Measurements from ENCODE around the gene CEACAM18. TPM values are rescaled to one million over a fixed set of nuclear protein-coding genes. Genes with fewer than 3 reads are reported as not detected.
A peak's percentile ranks its signal among the peaks of the same experiment; 100 is the strongest.

CEACAM18 gene
- total RNA-seq, 2 experiments from 2014 or later: not detected

GRCh38 chr19:51501594-51502263, 23.4 kb downstream of the CEACAM18 start, which contains the start of gene SIGLEC12:
Gene SIGLEC12 (minus strand): TSS chr19:51501800. CDS start chr19:51501733, 67 bp downstream.
- Mint-ChIP-seq H3K36me3 (no peaks in the 10 kb centered on the region), H3K27ac (peak within 1 kb of the TSS; percentile 6), H3K4me3 (no peak within 1 kb of the TSS), H3K9me3 (peaks cover 5% of the 10 kb centered on the region), H3K4me1 (ENCODE audit: low read depth) (peaks cover 11% of the 10 kb centered on the region), H3K27me3 (peaks cover 4% of the 10 kb centered on the region)
- CTCF ChIA-PET: no interaction called here
- DNase-seq: peak; percentile 53
- POLR2A ChIA-PET: no interaction called here
- intact Hi-C loops (cut with micrococcal nuclease): no loop called here

DNA sequence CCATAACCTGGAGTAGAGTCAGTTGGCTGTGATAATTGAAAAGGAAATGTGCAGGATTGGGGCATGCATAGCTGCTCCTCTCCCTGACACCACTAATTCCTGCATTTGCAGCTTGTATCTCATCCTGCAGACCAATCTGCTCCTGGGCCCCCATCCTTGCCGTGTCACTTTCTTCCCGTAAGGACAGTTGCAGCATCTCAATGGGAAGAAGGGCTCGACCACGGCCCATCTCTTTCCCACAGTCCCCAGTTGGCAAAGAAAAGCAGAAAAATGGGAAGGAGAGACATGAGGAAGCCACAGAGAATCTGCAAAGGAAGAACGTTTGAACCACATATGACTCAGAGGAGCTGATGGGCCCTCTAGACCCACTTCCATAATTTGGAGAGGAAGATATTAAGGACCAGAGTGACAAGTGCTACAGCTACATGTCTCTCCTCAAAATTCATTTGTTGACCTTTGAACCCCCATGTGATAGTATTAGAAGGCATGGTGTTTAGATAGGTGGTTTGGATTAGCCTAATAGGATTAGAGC, 25.0 kb downstream of the CEACAM18 start:
- intact Hi-C loops (cut with micrococcal nuclease): no loop called here
- DNase-seq: no peak
- Mint-ChIP-seq H3K4me1 (ENCODE audit: low read depth) (peaks cover 11% of the 10 kb centered on the region), H3K36me3 (no peaks in the 10 kb centered on the region), H3K27ac (no peak overlapping the region), H3K4me3 (no peak overlapping the region), H3K27me3 (peaks cover 4% of the 10 kb centered on the region), H3K9me3 (peaks cover 5% of the 10 kb centered on the region)
- ChIA-PET POLR2A (interaction anchor here (0.7 kb wide), 1 partner anchor 14 kb away, joined by 3 read pairs; no protein-coding TSS in a partner anchor), CTCF (interaction anchor here (1.0 kb wide), 1 partner anchor 10 kb away, joined by 4 read pairs; no protein-coding TSS in a partner anchor)

GRCh38 chr19:51503896-51504295, 25.6 kb downstream of the CEACAM18 start:
- intact Hi-C loops (cut with micrococcal nuclease): no loop called here
- no peak overlapping the region for H3K4me3 Mint-ChIP-seq
- no peaks in the 10 kb centered on the region for H3K36me3 Mint-ChIP-seq
- peaks cover under 1% of the 10 kb centered on the region for H3K27me3 Mint-ChIP-seq
- ChIA-PET POLR2A (no interaction called here), CTCF (interaction anchor here (1.0 kb wide), 2 partner anchors 31 to 105 kb away, joined by 3 to 5 read pairs; no protein-coding TSS in a partner anchor)
- no peak overlapping the region for H3K27ac Mint-ChIP-seq
- peaks cover 5% of the 10 kb centered on the region for H3K9me3 Mint-ChIP-seq
- peaks cover 11% of the 10 kb centered on the region for H3K4me1 Mint-ChIP-seq (ENCODE audit: low read depth)
- no peak for DNase-seq

DNA sequence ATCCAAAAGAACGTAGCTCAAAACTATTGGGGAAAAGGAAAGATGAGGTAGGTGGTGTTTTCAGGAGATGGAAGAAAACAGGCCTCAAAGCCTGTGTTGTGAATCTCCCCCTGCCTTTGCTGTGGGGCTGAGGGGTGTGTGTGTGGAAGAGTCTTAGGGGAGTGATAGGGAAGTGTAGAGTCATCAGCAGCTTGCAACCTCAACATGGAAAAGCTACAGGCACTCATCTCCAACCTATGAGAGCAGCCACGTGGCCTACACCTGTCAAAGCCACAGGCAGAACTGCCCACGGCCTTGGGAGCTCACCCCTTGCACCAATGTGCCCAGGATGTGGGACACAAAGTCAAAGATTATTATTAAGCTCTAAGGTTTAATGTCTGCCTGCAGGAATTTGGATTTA, 27.6 kb downstream of the CEACAM18 start:
- H3K27me3 Mint-ChIP-seq: peaks cover 4% of the 10 kb centered on the region
- ChIA-PET POLR2A (no interaction called here), CTCF (interaction anchor here (0.7 to 3.2 kb wide), 3 partner anchors 10 to 134 kb away, joined by 3 to 16 read pairs (median 8); no protein-coding TSS in a partner anchor)
- no peaks in the 10 kb centered on the region for H3K36me3 Mint-ChIP-seq
- H3K4me1 Mint-ChIP-seq (ENCODE audit: low read depth): peaks cover 13% of the 10 kb centered on the region
- no peak for DNase-seq
- H3K9me3 Mint-ChIP-seq: peaks cover 5% of the 10 kb centered on the region
- no peak overlapping the region for H3K27ac Mint-ChIP-seq
- intact Hi-C loops (cut with micrococcal nuclease): no loop called here
- H3K4me3 Mint-ChIP-seq: no peak overlapping the region

- DNase-seq: no peak
- CTCF ChIA-PET: interaction anchor here (0.9 to 3.2 kb wide), 2 partner anchors 28 to 34 kb away, joined by 3 to 16 read pairs; no protein-coding TSS in a partner anchor
- POLR2A ChIA-PET: no interaction called here
- Mint-ChIP-seq H3K36me3 (no peaks in the 10 kb centered on the region), H3K27me3 (peaks cover 10% of the 10 kb centered on the region), H3K4me1 (ENCODE audit: low read depth) (peaks cover 8% of the 10 kb centered on the region), H3K27ac (no peak overlapping the region), H3K4me3 (no peak overlapping the region), H3K9me3 (peaks cover 5% of the 10 kb centered on the region)
- intact Hi-C loops (cut with micrococcal nuclease): no loop called here
Measured at GRCh38 chr19:51507192-51507591, 28.9 kb downstream of the CEACAM18 start.

DNA sequence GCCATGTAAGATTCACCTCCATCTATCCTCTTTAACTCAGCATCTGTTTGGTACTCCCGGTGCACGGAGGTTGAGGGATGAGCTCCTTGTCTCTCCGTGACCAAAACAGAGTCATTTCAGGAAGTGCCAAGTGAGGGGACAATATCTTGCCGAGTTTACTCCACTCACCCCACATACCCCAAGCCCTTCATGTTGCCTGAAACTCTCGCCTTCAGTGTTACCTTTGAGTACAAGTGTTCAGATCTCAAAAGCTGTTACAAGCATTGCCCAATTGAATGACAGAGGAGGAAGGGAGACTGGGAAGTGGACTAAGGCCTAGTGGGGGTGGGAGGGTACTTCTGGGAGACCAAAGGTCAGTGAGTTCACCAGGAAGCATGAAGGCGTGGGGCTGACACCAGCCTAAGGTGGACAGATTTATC, 29.3 kb downstream of the CEACAM18 start:
- CTCF ChIA-PET: interaction anchor here (0.9 to 3.2 kb wide), 2 partner anchors 28 to 34 kb away, joined by 3 to 16 read pairs; no protein-coding TSS in a partner anchor
- intact Hi-C loops (cut with micrococcal nuclease): no loop called here
- Mint-ChIP-seq H3K36me3 (no peaks in the 10 kb centered on the region), H3K4me1 (ENCODE audit: low read depth) (peaks cover 8% of the 10 kb centered on the region), H3K4me3 (no peak overlapping the region), H3K27me3 (peaks cover 11% of the 10 kb centered on the region), H3K9me3 (peaks cover 5% of the 10 kb centered on the region), H3K27ac (no peak overlapping the region)
- POLR2A ChIA-PET: no interaction called here
- no peak for DNase-seq

GRCh38 chr19:51508059-51508733, 29.9 kb downstream of the CEACAM18 start:
- H3K9me3 Mint-ChIP-seq: peaks cover 5% of the 10 kb centered on the region
- H3K27me3 Mint-ChIP-seq: peaks cover 14% of the 10 kb centered on the region
- ChIA-PET POLR2A (no interaction called here), CTCF (interaction anchor here (0.9 to 3.2 kb wide), 2 partner anchors 29 to 35 kb away, joined by 3 to 16 read pairs; no protein-coding TSS in a partner anchor)
- no peak overlapping the region for H3K4me3 Mint-ChIP-seq
- DNase-seq: no peak
- no peak overlapping the region for H3K27ac Mint-ChIP-seq
- intact Hi-C loops (cut with micrococcal nuclease): no loop called here
- H3K36me3 Mint-ChIP-seq: no peaks in the 10 kb centered on the region
- peaks cover 8% of the 10 kb centered on the region for H3K4me1 Mint-ChIP-seq (ENCODE audit: low read depth)

DNA sequence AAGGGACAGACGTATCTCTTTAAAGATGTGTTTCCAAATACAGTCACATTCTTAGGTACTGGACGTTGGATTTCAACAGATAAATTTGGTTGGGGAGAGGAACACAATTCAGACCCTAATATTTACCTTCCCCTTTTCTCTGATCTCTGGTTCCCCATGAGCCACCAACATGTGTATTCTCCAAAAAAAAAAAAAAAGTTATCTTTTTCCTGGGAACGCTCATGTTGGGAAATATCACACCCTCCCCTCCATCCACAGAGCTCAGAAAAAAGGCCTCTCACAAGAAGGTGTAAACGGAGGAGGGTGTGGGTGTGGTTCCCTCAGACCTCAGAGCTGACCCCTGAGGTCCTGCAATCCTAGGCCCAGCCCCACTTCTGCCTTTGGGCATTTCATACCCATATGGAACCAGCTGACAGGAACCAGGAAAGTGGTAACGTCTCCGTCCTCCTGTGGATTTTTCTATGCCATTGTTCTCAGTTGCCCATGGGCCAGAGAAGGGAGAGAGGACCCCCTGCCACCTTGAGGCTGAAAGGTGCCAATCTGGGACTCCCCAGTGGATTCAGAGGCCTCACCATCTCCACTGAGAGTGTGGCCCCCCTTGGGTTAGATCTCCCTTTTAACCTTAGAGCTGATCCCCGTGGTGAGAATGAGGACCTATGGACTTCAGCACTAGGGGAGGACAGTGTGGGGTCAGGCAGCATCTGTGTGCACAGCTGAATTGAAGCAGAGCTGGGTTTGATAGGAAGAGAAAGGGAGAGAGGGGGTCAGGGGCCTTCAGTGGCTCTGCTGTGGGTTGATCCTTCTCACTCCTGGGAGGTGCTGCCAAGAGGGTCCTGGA, 31.7 kb downstream of the CEACAM18 start:
- Mint-ChIP-seq H3K27ac (no peak overlapping the region), H3K9me3 (no peaks in the 10 kb centered on the region), H3K4me3 (no peak overlapping the region), H3K27me3 (peaks cover 17% of the 10 kb centered on the region), H3K36me3 (no peaks in the 10 kb centered on the region), H3K4me1 (ENCODE audit: low read depth) (peaks cover 11% of the 10 kb centered on the region)
- intact Hi-C loops (cut with micrococcal nuclease): loop anchor here (10.0 kb wide), 1 partner anchor 145 kb away; no protein-coding TSS in a partner anchor
- DNase-seq: no peak
- ChIA-PET CTCF (interaction anchor here (0.6 to 1.2 kb wide), 3 partner anchors 86 to 127 kb away, joined by 3 to 5 read pairs (median 3); no protein-coding TSS in a partner anchor), POLR2A (interaction anchor here (0.5 kb wide), 1 partner anchor 21 kb away, joined by 3 read pairs; no protein-coding TSS in a partner anchor)

- intact Hi-C loops (cut with micrococcal nuclease): loop anchor here (10.0 kb wide), 1 partner anchor 143 kb away; no protein-coding TSS in a partner anchor
- Mint-ChIP-seq H3K27ac (no peak overlapping the region), H3K4me1 (ENCODE audit: low read depth) (peaks cover 12% of the 10 kb centered on the region), H3K27me3 (peaks cover 17% of the 10 kb centered on the region), H3K4me3 (no peak overlapping the region), H3K36me3 (no peaks in the 10 kb centered on the region), H3K9me3 (no peaks in the 10 kb centered on the region)
- DNase-seq: peak; percentile 51
- ChIA-PET POLR2A (no interaction called here), CTCF (interaction anchor here (0.5 to 6.6 kb wide), 2 partner anchors 38 to 1375 kb away, joined by 3 to 150 read pairs; no protein-coding TSS in a partner anchor)
Measured at GRCh38 chr19:51511353-51511752, 33.0 kb downstream of the CEACAM18 start.

GRCh38 chr19:51513968-51514367, 35.6 kb downstream of the CEACAM18 start:
- Mint-ChIP-seq H3K4me1 (ENCODE audit: low read depth) (peaks cover 12% of the 10 kb centered on the region), H3K27ac (no peak overlapping the region), H3K9me3 (no peaks in the 10 kb centered on the region), H3K4me3 (no peak overlapping the region), H3K27me3 (peaks cover 23% of the 10 kb centered on the region), H3K36me3 (no peaks in the 10 kb centered on the region)
- ChIA-PET CTCF (interaction anchor here (0.7 to 6.6 kb wide), 23 partner anchors 9 to 254 kb away, joined by 3 to 150 read pairs (median 4); partner anchors contain the start of gene SIGLEC10), POLR2A (no interaction called here)
- no peak for DNase-seq
- intact Hi-C loops (cut with micrococcal nuclease): loop anchor here (10.0 kb wide), 1 partner anchor 141 kb away; no protein-coding TSS in a partner anchor

- intact Hi-C loops (cut with micrococcal nuclease): loop anchor here (1.0 to 10.0 kb wide), 3 partner anchors 42 to 140 kb away; no protein-coding TSS in a partner anchor
- Mint-ChIP-seq H3K4me3 (no peak overlapping the region), H3K4me1 (ENCODE audit: low read depth) (peaks cover 12% of the 10 kb centered on the region), H3K27ac (no peak overlapping the region), H3K36me3 (no peaks in the 10 kb centered on the region), H3K27me3 (peaks cover 25% of the 10 kb centered on the region), H3K9me3 (no peaks in the 10 kb centered on the region)
- ChIA-PET POLR2A (interaction anchor here (0.7 kb wide), 1 partner anchor 94 kb away, joined by 4 read pairs; no protein-coding TSS in a partner anchor), CTCF (interaction anchor here (0.6 to 6.6 kb wide), 36 partner anchors 8 to 263 kb away, joined by 3 to 150 read pairs (median 4); partner anchors contain the start of gene SIGLEC10)
- peak; percentile 28 for DNase-seq
Measured at GRCh38 chr19:51514866-51515481, 36.6 kb downstream of the CEACAM18 start.

Data from activated CD4-positive, alpha-beta memory T cell treated with anti-CD3 and anti-CD28 coated beads for 36 hours (primary cell).